CD14-positive monocyte (primary cell): Measurements from ENCODE around the gene ZNF888. TPM values are rescaled to one million over a fixed set of nuclear protein-coding genes. Genes with fewer than 3 reads are reported as not detected.

Source experiments
- DNase-seq, 3 donors: peaks; one replicate each; pipeline ENCODE4 v3.0.0-alpha.2; 2011 to 2022
- H2AFZ ChIP-seq: 2 replicates; pipeline ENCODE4 v1.6.0; 2012; ENCODE audit warnings: mild to moderate bottlenecking, low read depth, low read length, inconsistent platforms; ENCODE audit not compliant: insufficient read depth, poor library complexity, severe bottlenecking
- H3K27ac ChIP-seq, 2 donors: 1 replicate in 1 of 2; 2 replicates in 1 of 2; pipeline ENCODE4 v1.5.1; 2012 to 2013; ENCODE audit warnings: low read length in 2 of 2, control low read depth in 1 of 2, inconsistent platforms in 1 of 2, low read depth in 1 of 2, mild to moderate bottlenecking in 1 of 2
- H3K27me3 ChIP-seq, 2 donors: one replicate each; pipeline versions ENCODE4 v1.6.0 to v1.6.1; 2011 to 2013; ENCODE audit warnings: low read length in 2 of 2; ENCODE audit not compliant: control insufficient read depth in 2 of 2, insufficient read depth in 2 of 2
- H3K36me3 ChIP-seq, 2 donors: replicated peaks in 1 of 2; 1 replicate in 1 of 2; 2 replicates in 1 of 2; pipeline versions ENCODE4 v1.5.1 to v1.6.1; 2012 to 2013; ENCODE audit warnings: low read length in 2 of 2, control low read depth in 1 of 2, inconsistent platforms in 1 of 2, mild to moderate bottlenecking in 1 of 2; ENCODE audit not compliant: insufficient read depth in 2 of 2, control insufficient read depth in 1 of 2
- H3K4me1 ChIP-seq, 2 donors: 1 replicate in 1 of 2; 2 replicates in 1 of 2; pipeline versions ENCODE4 v1.5.1 to v1.6.1; 2012 to 2013; ENCODE audit warnings: low read length in 2 of 2, control low read depth in 1 of 2, inconsistent platforms in 1 of 2, mild to moderate bottlenecking in 1 of 2, moderate library complexity in 1 of 2; ENCODE audit not compliant: insufficient read depth in 2 of 2, control insufficient read depth in 1 of 2
- H3K4me2 ChIP-seq: replicated peaks from 2 replicates; pipeline ENCODE3; 2012; ENCODE audit warnings: low read length, moderate library complexity, mild to moderate bottlenecking; ENCODE audit not compliant: poor library complexity, severe bottlenecking; ENCODE audit errors: extremely low read depth
- H3K4me3 ChIP-seq, 3 experiments: fragments of 200-600 bp in 1 of 3; sonication (generic) in 1 of 3; replicated peaks in 1 of 3; 1 replicate in 2 of 3; 2 replicates in 1 of 3; pipeline ENCODE4 v1.5.1; 2011 to 2013; ENCODE audit warnings: low read length in 3 of 3, mild to moderate bottlenecking in 3 of 3, control low read depth in 2 of 3, low read depth in 2 of 3, inconsistent platforms in 1 of 3, moderate library complexity in 1 of 3
- H3K79me2 ChIP-seq: 2 replicates; pipeline ENCODE4 v1.6.0; 2012; ENCODE audit warnings: mild to moderate bottlenecking, control low read depth, inconsistent platforms, low read length, moderate library complexity; ENCODE audit not compliant: insufficient read depth
- H3K9ac ChIP-seq: 2 replicates; pipeline ENCODE4 v1.6.0; 2017; ENCODE audit warnings: low read length, mild to moderate bottlenecking; ENCODE audit not compliant: insufficient read depth, poor library complexity, severe bottlenecking
- H3K9me3 ChIP-seq, 2 donors: replicated peaks in 1 of 2; 1 replicate in 1 of 2; 2 replicates in 1 of 2; pipeline versions ENCODE4 v1.5.1 to v1.6.1; 2012 to 2013; ENCODE audit warnings: low read length in 2 of 2, control low read depth in 1 of 2; ENCODE audit not compliant: control insufficient read depth in 1 of 2, insufficient read depth in 1 of 2
- H4K20me1 ChIP-seq: 2 replicates; pipeline ENCODE4 v1.6.0; 2012; ENCODE audit warnings: mild to moderate bottlenecking, low read length, control low read depth, moderate library complexity; ENCODE audit not compliant: insufficient read depth
- H3K27ac Mint-ChIP-seq, 7 donors: one replicate each; pipeline ENCODE4 v1.8.0; 2020; ENCODE audit warnings: mild to moderate bottlenecking in 7 of 7, mixed read lengths in 7 of 7, moderate library complexity in 6 of 7, inconsistent platforms in 2 of 7
- H3K27me3 Mint-ChIP-seq, 3 donors: one replicate each; pipeline ENCODE4 v1.8.0; 2021 to 2022; ENCODE audit warnings: low read depth in 3 of 3, mild to moderate bottlenecking in 3 of 3, mixed read lengths in 3 of 3, moderate library complexity in 3 of 3, inconsistent platforms in 1 of 3
- H3K36me3 Mint-ChIP-seq, 2 donors: one replicate each; pipeline ENCODE4 v1.8.0; 2020; ENCODE audit warnings: mixed read lengths in 2 of 2, inconsistent platforms in 1 of 2, mild to moderate bottlenecking in 1 of 2
- H3K4me1 Mint-ChIP-seq: one replicate; pipeline ENCODE4 v1.8.0; 2020; ENCODE audit warnings: mild to moderate bottlenecking, mixed read lengths
- H3K4me3 Mint-ChIP-seq, 2 donors: one replicate each; pipeline ENCODE4 v1.8.0; 2020; ENCODE audit warnings: mild to moderate bottlenecking in 2 of 2, mixed read lengths in 2 of 2, moderate library complexity in 1 of 2
- H3K9me3 Mint-ChIP-seq, 7 donors: one replicate each; pipeline ENCODE4 v1.8.0; 2020 to 2022; ENCODE audit warnings: mixed read lengths in 7 of 7, mild to moderate bottlenecking in 6 of 7, moderate library complexity in 6 of 7, inconsistent platforms in 2 of 7
- CTCF ChIP-seq: fragments of 200-600 bp; IDR thresholded peaks from one replicate; pipeline ENCODE4 v1.8.0; 2022; ENCODE audit warnings: antibody characterized with exemption, mild to moderate bottlenecking
- WGBS: methylation state at CpG from one replicate; pipeline ENCODE4 v1.1.5; 2013; ENCODE audit warnings: missing lambda C conversion rate; ENCODE audit not compliant: insufficient coverage; 5-methylcytosine and 5-hydroxymethylcytosine counted together
- intact Hi-C, 2 donors: fragments of 100-400 bp; cut with micrococcal nuclease; formaldehyde crosslinking; loops; one replicate each; pipeline versions ENCODE4 v1.15.0 to v1.15.1; 2023
- polyA plus RNA-seq, 3 donors: library from polyadenylated mRNA; depleted of rRNA in 1 of 3; unstranded in 2 of 3; stranded (reverse) in 1 of 3; fragments of 300-500 nt in 2 of 3; fragments of >200 nt in 1 of 3; fragmentation: Illumina TruSeq in 2 of 3; gene quantifications; 1 replicate in 2 of 3; 2 replicates in 1 of 3; pipeline ENCODE4 v1.2.3, GENCODE V29; 2012 to 2021

Gene ZNF888
- polyA plus RNA-seq, 3 donors: 0.71 to 1.7 (median 1.4) TPM

GRCh38 chr19:52963247-52963618 is 40.0 kb upstream of the ZNF888 start:
- 0% methylated on average over 8 of the region's 12 CpGs for WGBS
- peak; percentile 1 to 5 (median 1) for DNase-seq

More at GRCh38 chr19:52963247-52963618, 40.0 kb upstream of the ZNF888 start:
- H3K27me3 Mint-ChIP-seq: no peaks in the 10 kb centered on the region
- intact Hi-C loops: loop anchor here (1.0 to 10.0 kb wide), 8 partner anchors 40 to 432 kb away; partner anchors contain the start of genes ZNF888 (in 2 of the 2), ZNF160 (in 1 of the 2), ZNF320 (in 1 of the 2) and ZNF611 (in 1 of the 2)
- H3K4me2 ChIP-seq: peak overlapping the region; percentile 79
- H3K4me1 ChIP-seq: peaks cover 14 to 17% of the 10 kb centered on the region in 2 donors
- H3K9me3 ChIP-seq: peaks cover 43 to 53% of the 10 kb centered on the region in 2 donors
- H3K4me3 ChIP-seq: peak overlapping the region; percentile 62 to 82 (median 72)
- peaks cover 18 to 32% of the 10 kb centered on the region in 2 donors for H3K36me3 Mint-ChIP-seq
- peaks cover 33 to 60% (median 49%) of the 10 kb centered on the region in 7 donors for H3K9me3 Mint-ChIP-seq
- H3K79me2 ChIP-seq: peaks cover 43% of the 10 kb centered on the region
- peaks cover 3 to 27% of the 10 kb centered on the region in 2 donors for H3K36me3 ChIP-seq
- peak overlapping the region; percentile 98 to 99 for H3K4me3 Mint-ChIP-seq
- peak overlapping the region in 4 of 7 donors; percentile 70 to 93 (median 78) for H3K27ac Mint-ChIP-seq
- no peak for TF ChIP-seq CTCF
- no peaks in the 10 kb centered on the region for H4K20me1 ChIP-seq
- H3K27me3 ChIP-seq: no peaks in the 10 kb centered on the region
- H2AFZ ChIP-seq: peak overlapping the region; percentile 85
- H3K4me1 Mint-ChIP-seq: peaks cover 22% of the 10 kb centered on the region
- H3K27ac ChIP-seq: peak overlapping the region in 1 of 2 donors; percentile 6
- H3K9ac ChIP-seq: peak overlapping the region; percentile 28
